Endothelial cell of umbilical vein (primary cell): ENCODE results near the gene ZNF555. TPM values are rescaled to one million over a fixed set of nuclear protein-coding genes. Genes with fewer than 3 reads are reported as not detected.

Experiments used
- BruUV-seq: library from RNA; stranded (reverse); fragments of 400-500 nt; replicated peaks from 2 replicates; lab custom pipeline; 2021; lab: Mats Ljungman, UMichigan
- CTCF ChIA-PET: fragments of 300-600, 350-600 bp; sonication (Branson Sonifier 250); formaldehyde crosslinking; loops from one replicate; lab custom pipeline; 2021; ENCODE audit warnings: antibody characterized with exemption, inconsistent platforms; lab: Charles Lee
- POLR2A ChIA-PET: fragments of 300-600, 350-600 bp; sonication (Branson Sonifier 250); formaldehyde crosslinking; loops from one replicate; lab custom pipeline; 2021; ENCODE audit warnings: antibody characterized with exemption, inconsistent platforms; lab: Charles Lee
- DNase-seq: peaks from one replicate; pipeline ENCODE4 v3.0.0-alpha.2; 2011; ENCODE audit warnings: low read depth, low spot score
- FAIRE-seq: peaks from 2 replicates; lab custom pipeline; 2011; peaks lifted over from hg19 to GRCh38; lab: Jason Lieb, UNC
- H2AFZ ChIP-seq: 2 replicates; pipeline ENCODE4 v1.6.0; 2012; ENCODE audit warnings: low read depth, low read length, control low read depth, inconsistent platforms
- H3K27ac ChIP-seq: 2 replicates; pipeline ENCODE4 v1.5.1; 2011; ENCODE audit warnings: low read depth, mild to moderate bottlenecking, control low read depth, low read length, moderate library complexity; ENCODE audit not compliant: insufficient read depth
- H3K27me3 ChIP-seq, 2 experiments: 2 replicates each; pipeline versions ENCODE4 v1.6.0 to v1.6.1; 2011; ENCODE audit warnings: low read length in 2 of 2, mixed read lengths in 1 of 2; ENCODE audit not compliant: control insufficient read depth in 2 of 2, insufficient read depth in 2 of 2
- H3K36me3 ChIP-seq, 2 experiments: 2 replicates in 1 of 2; 3 replicates in 1 of 2; pipeline ENCODE4 v1.5.1; 2011; ENCODE audit warnings: low read length in 2 of 2, mild to moderate bottlenecking in 1 of 2, moderate library complexity in 1 of 2; ENCODE audit not compliant: control insufficient read depth in 2 of 2, insufficient read depth in 2 of 2; ENCODE audit errors: extremely low read depth in 1 of 2
- H3K4me1 ChIP-seq: 3 replicates; pipeline ENCODE4 v1.5.1; 2011; ENCODE audit warnings: mild to moderate bottlenecking, low read length; ENCODE audit not compliant: control insufficient read depth, insufficient read depth; ENCODE audit errors: extremely low read depth
- H3K4me2 ChIP-seq: 2 replicates; pipeline ENCODE4 v1.6.1; 2011; ENCODE audit warnings: low read length, control low read depth, mixed read lengths; ENCODE audit not compliant: insufficient read depth
- H3K4me3 ChIP-seq, 3 experiments: fragments of 200-600 bp in 1 of 3; sonication (generic), shearing (Covaris generic) in 1 of 3; replicated peaks in 1 of 3; 2 replicates each; pipeline ENCODE4 v1.5.1; 2011 to 2016; ENCODE audit warnings: control low read depth in 3 of 3, low read length in 3 of 3, mild to moderate bottlenecking in 2 of 3, inconsistent platforms in 1 of 3, low read depth in 1 of 3, moderate library complexity in 1 of 3; ENCODE audit not compliant: insufficient read depth in 1 of 3
- H3K79me2 ChIP-seq: 2 replicates; pipeline ENCODE4 v1.6.0; 2012; ENCODE audit warnings: low read length, inconsistent platforms; ENCODE audit not compliant: control insufficient read depth, insufficient read depth
- H3K9ac ChIP-seq: replicated peaks from 2 replicates; pipeline ENCODE3; 2011; ENCODE audit warnings: low read length, control low read depth; ENCODE audit not compliant: insufficient read depth; ENCODE audit errors: extremely low read depth
- H3K9me1 ChIP-seq: replicated peaks from 3 replicates; pipeline ENCODE4 v1.6.0; 2011; ENCODE audit warnings: mild to moderate bottlenecking, low read length; ENCODE audit not compliant: control insufficient read depth, insufficient read depth; ENCODE audit errors: extremely low read depth
- H3K9me3 ChIP-seq: replicated peaks from 2 replicates; pipeline ENCODE4 v1.5.1; 2012; ENCODE audit warnings: low read length, inconsistent platforms; ENCODE audit not compliant: control insufficient read depth, insufficient read depth
- H4K20me1 ChIP-seq: replicated peaks from 2 replicates; pipeline ENCODE3; 2011; ENCODE audit warnings: mild to moderate bottlenecking, low read length; ENCODE audit not compliant: control insufficient read depth, insufficient read depth; ENCODE audit errors: extremely low read depth
- CTCF ChIP-seq, 2 donors: IDR thresholded peaks; 1 replicate in 1 of 2; 2 replicates in 1 of 2; pipeline ENCODE4 v1.5.1; 2011; ENCODE audit warnings: low read length in 2 of 2, mild to moderate bottlenecking in 2 of 2, moderate library complexity in 2 of 2, control low read depth in 1 of 2, inconsistent platforms in 1 of 2, low read depth in 1 of 2; ENCODE audit not compliant: insufficient read depth in 1 of 2; ENCODE audit errors: extremely low read depth in 1 of 2
- EZH2 ChIP-seq: IDR thresholded peaks from 2 replicates; pipeline ENCODE4 v1.6.1; 2012; ENCODE audit warnings: borderline replicate concordance, low read depth, mild to moderate bottlenecking, moderate library complexity, low read length, inconsistent platforms; ENCODE audit not compliant: severe bottlenecking
- GATA2 ChIP-seq: IDR thresholded peaks from 2 replicates; pipeline ENCODE4 v1.7.0; 2011; ENCODE audit warnings: low read depth, mild to moderate bottlenecking, moderate library complexity, mixed read lengths, low read length; ENCODE audit not compliant: insufficient read length, insufficient read depth
- JUN ChIP-seq: IDR thresholded peaks from 2 replicates; pipeline ENCODE4 v1.6.1; 2011; ENCODE audit warnings: borderline replicate concordance, low read depth; ENCODE audit not compliant: insufficient read length, insufficient read depth
- MAX ChIP-seq: IDR thresholded peaks from 2 replicates; pipeline ENCODE4 v1.6.1; 2011; ENCODE audit not compliant: insufficient read depth, insufficient read length
- MYC ChIP-seq: IDR thresholded peaks from one replicate; pipeline ENCODE4 v1.6.1; 2011; ENCODE audit warnings: mild to moderate bottlenecking, low read depth, low read length
- POLR2A ChIP-seq: IDR thresholded peaks from 2 replicates; pipeline ENCODE4 v1.6.1; 2012; ENCODE audit warnings: low read depth, mild to moderate bottlenecking, control low read depth, low read length
- dilution Hi-C: fragments of 300-500 bp; cut with MboI; formaldehyde crosslinking; loops from one replicate; pipeline ENCODE4 v1.15.0; 2019; ENCODE audit warnings: low sequenced_read_pairs; ENCODE audit not compliant: extremely low pct_ligation_motif_present
- intact Hi-C: fragments of 100-400 bp; cut with micrococcal nuclease; formaldehyde crosslinking; loops from one replicate; pipeline ENCODE4 v1.10.0; 2022
- polyA plus RNA-seq, 4 experiments: library from polyadenylated mRNA; depleted of rRNA in 3 of 4; stranded (reverse) in 3 of 4; unstranded in 1 of 4; fragments of >200 nt; gene quantifications; 2 replicates each; pipeline versions ENCODE4 v1.2.1 to v1.2.3, GENCODE V29; 2011 to 2012; ENCODE audit warnings: missing spikeins in 1 of 4
- total RNA-seq: library from RNA; stranded (reverse); gene quantifications from 2 replicates; pipeline ENCODE4 v1.2.3, GENCODE V29; 2021

The ZNF555 gene
- total and polyA plus RNA-seq, 2 donors (not counting 3 experiments of a cell fraction or from before 2014, with no cell fraction given): 1.6 to 5.4 TPM

GRCh38 chr19:2797280-2797679 lies 44.0 kb upstream of the ZNF555 start:
- DNase-seq (no peak), FAIRE-seq (no peak)
- Histone ChIP-seq H3K4me3 (no peak overlapping the region), H3K27ac (no peak overlapping the region), H3K27me3 (no peaks in the 10 kb centered on the region), H3K9me3 (no peaks in the 10 kb centered on the region), H3K4me1 (no peaks in the 10 kb centered on the region), H3K36me3 (peaks cover 6 to 11% of the 10 kb centered on the region in 2 experiments), H3K9ac (no peak overlapping the region), H3K9me1 (no peaks in the 10 kb centered on the region), H2AFZ (no peak overlapping the region), H3K4me2 (no peak overlapping the region), H3K79me2 (peaks cover 3% of the 10 kb centered on the region), H4K20me1 (no peaks in the 10 kb centered on the region)
- ChIA-PET POLR2A (no interaction called here), CTCF (no interaction called here)
- intact Hi-C loops (no loop called here), dilution Hi-C loops (no loop called here)
- BruUV-seq: no TSS peak
- TF ChIP-seq MYC: no peak
- no peak for TF ChIP-seq CTCF (IDR thresholded peaks at IDR 0.05; ENCODE audit: extremely low read depth in 1 of 2, insufficient read depth in 1 of 2, low read depth in 1 of 2, low read length in 2 of 2)
- TF ChIP-seq POLR2A: no peak
- TF ChIP-seq MAX: no peak
- TF ChIP-seq EZH2: no peak
- TF ChIP-seq GATA2: no peak
- no peak for TF ChIP-seq JUN
